Bronchial epithelial cell (primary cell): ENCODE data around the gene HIRIP3. TPM values are rescaled to one million over a fixed set of nuclear protein-coding genes. Genes with fewer than 3 reads are reported as not detected.
"Not testable (repeated sequence)": the region's sequence is repeated elsewhere in the genome, so short reads cannot be mapped to it uniquely, and the experiment has no call there.

Experiments
- DNase-seq: peaks from one replicate; pipeline ENCODE4 v3.0.0-alpha.2; 2010; ENCODE audit warnings: low read depth
- FAIRE-seq: peaks from 2 replicates; lab custom pipeline; 2011; peaks lifted over from hg19 to GRCh38; lab: Jason Lieb, UNC
- H3K27me3 ChIP-seq: 2 replicates; pipeline ENCODE4 v1.5.1; 2011; ENCODE audit warnings: low read length; ENCODE audit not compliant: control insufficient read depth, insufficient read depth
- H3K36me3 ChIP-seq: 2 replicates; pipeline ENCODE4 v1.5.1; 2011; ENCODE audit warnings: low read length; ENCODE audit not compliant: control insufficient read depth, insufficient read depth
- H3K4me3 ChIP-seq: 2 replicates; pipeline ENCODE4 v1.5.1; 2011; ENCODE audit warnings: mild to moderate bottlenecking, low read depth, low read length, control low read depth
- CTCF ChIP-seq: IDR thresholded peaks from 2 replicates; pipeline ENCODE4 v1.5.1; 2011; ENCODE audit warnings: mild to moderate bottlenecking, moderate library complexity, low read length, control low read depth, inconsistent platforms; ENCODE audit not compliant: insufficient read depth, severe bottlenecking
- total RNA-seq: library from RNA; depleted of rRNA; stranded (reverse); fragments of >200 nt; gene quantifications from 2 replicates; pipeline ENCODE4 v1.2.1, GENCODE V29; 2014

The HIRIP3 gene
- 6.0 and 6.8 TPM in 2 replicates for total RNA-seq

GRCh38 chr16:29995324-29995910, at the start of gene HIRIP3:
Gene HIRIP3 (minus strand): TSS chr16:29995617. CDS start chr16:29995605, 12 bp downstream.
- peak within 1 kb of the TSS; percentile 91 for H3K4me3 ChIP-seq
- DNase-seq (peak; percentile 54), FAIRE-seq (no peak)
- H3K36me3 ChIP-seq, result peaks cover 11% of the 10 kb centered on the region
- no peak for TF ChIP-seq CTCF
- no peaks in the 10 kb centered on the region for H3K27me3 ChIP-seq

GRCh38 chr16:30041841-30042240, 46.4 kb upstream of the HIRIP3 start:
- no peaks in the 10 kb centered on the region for H3K36me3 ChIP-seq
- H3K4me3 ChIP-seq, result no peak overlapping the region
- H3K27me3 ChIP-seq, result no peaks in the 10 kb centered on the region
- no peak for FAIRE-seq
- TF ChIP-seq CTCF, result peak; percentile 31
- peak; percentile 39 for DNase-seq

DNA sequence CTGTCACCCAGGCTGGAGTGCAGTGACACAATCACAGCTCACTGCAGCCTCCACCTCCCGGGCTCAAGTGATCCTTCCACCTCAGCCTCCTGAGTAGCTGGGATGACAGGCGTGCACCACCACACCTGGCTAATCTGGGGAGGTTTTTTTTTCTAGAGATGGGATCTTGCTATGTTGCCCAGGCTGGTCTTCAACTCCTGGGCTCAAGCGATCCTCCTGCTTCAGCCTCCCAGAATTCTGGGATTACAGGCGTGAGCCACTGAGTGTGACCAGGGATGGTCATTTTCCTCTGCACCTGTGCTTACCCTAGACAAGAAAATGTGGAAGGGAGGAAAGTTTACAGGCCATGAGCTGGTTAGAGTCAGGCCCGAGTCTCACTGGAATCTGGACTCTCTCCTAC, 45.3 kb upstream of the HIRIP3 start:
- not testable (repeated sequence) for FAIRE-seq, H3K27me3 ChIP-seq, H3K4me3 ChIP-seq, DNase-seq, H3K36me3 ChIP-seq

GRCh38 chr16:30040221-30040620, 44.8 kb upstream of the HIRIP3 start:
- peaks cover 2% of the 10 kb centered on the region for H3K27me3 ChIP-seq
- FAIRE-seq (no peak), DNase-seq (no peak)
- H3K4me3 ChIP-seq, result no peak overlapping the region
- H3K36me3 ChIP-seq, result no peaks in the 10 kb centered on the region
- TF ChIP-seq CTCF, result no peak

DNA sequence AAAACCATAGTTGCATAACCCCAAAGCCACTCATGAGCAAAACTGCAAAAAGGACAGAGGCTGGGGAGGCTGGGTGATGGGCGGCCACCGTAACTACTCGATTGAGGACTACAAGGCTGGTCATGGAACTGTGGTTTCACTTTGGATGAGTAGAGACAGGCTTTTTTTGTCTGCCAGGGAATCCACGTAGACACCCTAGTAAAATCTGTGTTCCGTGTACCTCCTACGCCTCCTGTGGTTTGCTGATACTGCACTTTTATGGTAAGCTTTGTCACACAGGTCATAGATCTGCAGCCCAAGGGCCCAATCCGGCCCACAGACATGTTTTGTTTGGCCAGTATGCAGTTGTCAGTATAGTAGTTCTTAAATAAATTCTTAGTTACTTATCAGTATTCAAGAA, 37.9 kb upstream of the HIRIP3 start:
- TF ChIP-seq CTCF, result no peak
- FAIRE-seq (no peak), DNase-seq (no peak)
- no peaks in the 10 kb centered on the region for H3K36me3 ChIP-seq
- H3K4me3 ChIP-seq, result no peak overlapping the region
- H3K27me3 ChIP-seq, result peaks cover 33% of the 10 kb centered on the region

GRCh38 chr16:30032083-30032819, 36.8 kb upstream of the HIRIP3 start:
- no peak for FAIRE-seq
- Histone ChIP-seq H3K27me3 (peaks cover 35% of the 10 kb centered on the region), H3K36me3 (no peaks in the 10 kb centered on the region), H3K4me3 (no peak overlapping the region)
- TF ChIP-seq CTCF, result peak; percentile 77
- peak; percentile 48 for DNase-seq
